ENCODE data around the gene COA8.

COA8 gene

GRCh38 chr14:103550451-103551337, 12.1 kb upstream of the COA8 start:
- DNase-seq: no peak

GRCh38 chr14:103551338-103551762, 11.4 kb upstream of the COA8 start:
- no peak for DNase-seq

GRCh38 chr14:103552011-103552845, 10.5 kb upstream of the COA8 start:
- DNase-seq: no peak

- DNase-seq: no peak
These were observed 9.9 kb upstream of the COA8 start for GRCh38 chr14:103552846-103553210.

- DNase-seq: no peak
These were observed 7.0 kb upstream of the COA8 start for GRCh38 chr14:103555559-103556337.

- no peak for DNase-seq
These were observed 5.6 kb upstream of the COA8 start for GRCh38 chr14:103556946-103557758.

- no peak for DNase-seq
These were observed 4.5 kb upstream of the COA8 start for GRCh38 chr14:103558071-103558882.

- DNase-seq: no peak
These were observed 3.0 kb upstream of the COA8 start for GRCh38 chr14:103559766-103560165.

- DNase-seq: no peak
These were observed 2.1 kb upstream of the COA8 start for GRCh38 chr14:103560691-103561090.

- DNase-seq: peak; percentile 32
These were observed 1.2 kb upstream of the COA8 start for GRCh38 chr14:103561381-103562178.

- no peak for DNase-seq
These were observed 656 bp upstream of the COA8 start for GRCh38 chr14:103562179-103562428.

- no peak for DNase-seq
These were observed 463 bp downstream of the COA8 start for GRCh38 chr14:103563226-103563620.

- no peak for DNase-seq
These were observed 1.2 kb downstream of the COA8 start for GRCh38 chr14:103563844-103564505.

- DNase-seq: no peak
These were observed 6.2 kb downstream of the COA8 start for GRCh38 chr14:103568952-103569351.

GRCh38 chr14:103569408-103569807, 6.6 kb downstream of the COA8 start:
- no peak for DNase-seq

GRCh38 chr14:103574104-103574503, 11.3 kb downstream of the COA8 start:
- DNase-seq: no peak

GRCh38 chr14:103574707-103575285, 12.0 kb downstream of the COA8 start:
- no peak for DNase-seq

GRCh38 chr14:103576371-103577024, 13.7 kb downstream of the COA8 start:
- DNase-seq: no peak

GRCh38 chr14:103578401-103579075, 15.8 kb downstream of the COA8 start:
- no peak for DNase-seq

All from stimulated activated CD4-positive, alpha-beta T cell treated with anti-CD3 and anti-CD28 coated beads, Interleukin-4, amount 100 ng/mL, for 1 hour (primary cell).